GM04504 (cell line): ENCODE results near the gene CDH4.

Source experiments
- DNase-seq: peaks from one replicate; pipeline ENCODE4 v3.0.0-alpha.2; 2012; ENCODE audit warnings: low read depth

Gene CDH4

DNA sequence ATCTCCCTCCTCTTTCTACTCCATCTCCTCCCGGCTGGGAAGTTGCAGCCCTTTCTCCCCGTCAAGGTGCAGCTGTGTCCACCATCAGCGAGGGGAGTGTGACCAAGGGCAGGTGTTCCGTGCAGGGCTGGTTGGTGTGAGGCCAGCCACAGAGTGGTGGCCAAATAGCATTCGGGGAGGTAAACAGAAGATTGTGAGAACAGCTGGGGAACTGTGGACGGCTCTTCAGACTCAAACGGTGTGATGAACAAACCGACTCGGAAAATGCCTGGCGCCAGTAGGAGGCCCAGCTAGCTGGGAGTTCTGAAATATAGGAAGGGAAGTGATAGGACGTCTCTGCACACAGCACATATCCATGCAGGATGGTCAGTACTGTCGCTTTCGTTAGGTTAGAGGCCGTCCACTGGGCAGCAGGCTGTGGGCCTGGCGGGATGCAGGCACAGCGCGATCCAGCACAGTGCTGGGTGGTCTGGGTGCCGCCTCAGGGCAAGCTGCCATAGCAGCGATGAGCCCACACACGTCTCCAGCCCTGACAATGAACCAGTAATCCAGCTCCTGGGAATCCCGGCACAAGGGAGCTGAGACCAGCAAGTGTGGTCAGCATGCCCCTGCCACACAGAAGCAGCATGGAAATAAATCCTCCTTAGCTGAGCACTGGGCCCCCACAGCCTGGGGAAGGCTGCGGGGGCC, 555.6 kb downstream of the CDH4 start:
- no peak for DNase-seq

DNA sequence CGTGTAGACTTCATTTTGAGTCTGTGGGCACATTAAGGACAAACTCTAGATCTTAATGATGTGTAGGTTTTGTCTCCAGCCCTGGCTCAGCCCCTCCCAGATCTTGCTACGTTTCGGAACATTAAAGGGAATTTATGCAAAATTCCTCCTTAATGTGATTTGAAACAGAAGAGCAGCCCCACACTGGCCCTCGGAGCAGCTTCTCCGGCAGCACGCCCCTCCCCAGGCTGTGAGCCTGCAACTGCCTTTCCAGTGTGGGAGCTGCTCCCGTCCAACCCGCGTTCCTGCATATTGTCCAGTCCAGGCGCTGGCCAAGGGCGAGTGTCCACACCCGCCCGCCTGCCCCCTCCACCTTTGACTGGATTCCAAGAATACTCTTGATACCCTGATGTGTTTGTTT, 556.4 kb downstream of the CDH4 start:
- DNase-seq, result no peak

DNA sequence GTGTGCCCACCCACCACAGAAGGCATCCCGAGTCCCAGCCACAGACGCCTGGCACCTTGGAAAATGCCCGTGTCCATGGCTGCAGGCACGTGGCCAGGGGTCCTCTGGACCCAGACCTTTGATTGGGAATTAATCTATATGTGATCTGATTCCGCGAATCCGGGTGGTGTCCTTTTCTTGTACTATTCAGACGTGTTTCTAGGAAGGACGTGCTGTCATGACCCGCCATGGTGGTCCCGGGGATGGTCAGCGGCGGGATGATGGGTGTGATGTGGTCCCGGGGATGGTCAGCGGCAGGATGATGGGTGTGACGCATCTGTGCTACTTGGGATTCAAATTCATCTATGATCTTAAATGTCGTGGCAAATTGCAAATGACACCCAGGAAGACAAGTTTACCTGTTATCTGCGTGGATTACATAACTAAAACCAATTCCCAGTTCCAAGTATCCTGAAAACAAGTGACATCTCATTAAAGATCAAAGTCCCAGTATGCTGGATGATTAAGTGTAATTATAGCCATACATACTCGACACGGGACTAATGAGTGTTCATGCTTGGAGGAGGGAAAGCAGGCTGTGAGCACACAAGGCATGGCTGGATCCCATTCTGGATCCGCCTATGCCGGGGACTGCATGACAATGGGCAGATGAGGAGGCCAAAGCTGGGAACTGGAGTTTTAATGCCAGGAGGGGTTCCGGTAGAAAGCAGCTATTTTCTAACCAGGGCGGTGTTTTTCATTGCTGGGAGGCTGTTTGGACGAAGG, 557.1 kb downstream of the CDH4 start:
- DNase-seq, result no peak

DNA sequence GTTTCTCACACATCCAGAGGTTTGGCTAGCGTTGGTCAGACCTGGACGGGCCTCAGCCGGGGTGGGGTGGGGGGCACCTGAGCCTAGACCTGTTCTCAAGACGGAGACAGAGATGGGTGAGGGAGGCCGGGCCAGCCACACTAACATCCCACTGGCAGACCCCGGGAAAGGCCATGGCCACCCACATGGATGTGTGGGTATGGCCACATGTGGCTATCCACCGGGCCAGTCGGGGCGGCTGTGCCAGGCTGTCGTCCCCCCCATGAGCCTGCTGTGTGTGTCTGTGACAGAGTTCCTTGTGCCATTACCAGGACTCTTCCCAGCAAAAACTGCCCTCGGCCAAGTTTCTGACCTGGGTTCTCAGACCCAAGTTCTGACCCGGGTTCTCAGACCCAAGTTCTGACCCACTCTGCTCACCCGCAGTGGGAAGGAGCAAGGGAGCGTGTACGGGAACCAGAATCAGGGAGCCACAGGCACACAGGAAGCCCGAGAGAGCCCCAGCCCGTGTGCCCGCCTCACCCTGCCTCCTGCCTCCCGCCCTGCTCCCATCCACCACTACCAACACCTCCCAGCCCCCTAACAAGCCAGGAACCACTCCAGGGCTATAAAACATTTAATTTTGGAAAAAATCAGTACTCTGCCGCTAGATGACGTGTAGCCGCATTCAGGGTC, 558.1 kb downstream of the CDH4 start:
- DNase-seq, result no peak

DNA sequence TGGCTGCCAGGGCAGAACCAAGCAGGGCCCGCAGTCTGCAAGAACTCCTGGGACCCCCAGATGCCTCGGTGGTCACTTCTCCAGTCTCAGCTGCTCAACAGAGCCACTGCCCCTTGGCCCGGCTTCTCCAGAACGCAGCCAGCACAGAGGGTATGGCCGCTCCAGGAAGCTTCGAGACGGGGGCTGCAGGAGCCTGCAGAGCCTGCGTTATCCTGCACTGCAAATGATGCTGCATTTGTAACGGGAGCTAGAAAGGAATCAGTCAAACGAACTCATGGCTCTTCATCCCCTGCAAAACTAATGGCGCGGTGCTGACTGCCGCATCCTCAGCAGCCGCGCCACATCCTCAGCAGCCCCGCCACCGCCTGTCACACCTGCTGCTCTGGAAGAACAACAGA, 558.7 kb downstream of the CDH4 start:
- no peak for DNase-seq

DNA sequence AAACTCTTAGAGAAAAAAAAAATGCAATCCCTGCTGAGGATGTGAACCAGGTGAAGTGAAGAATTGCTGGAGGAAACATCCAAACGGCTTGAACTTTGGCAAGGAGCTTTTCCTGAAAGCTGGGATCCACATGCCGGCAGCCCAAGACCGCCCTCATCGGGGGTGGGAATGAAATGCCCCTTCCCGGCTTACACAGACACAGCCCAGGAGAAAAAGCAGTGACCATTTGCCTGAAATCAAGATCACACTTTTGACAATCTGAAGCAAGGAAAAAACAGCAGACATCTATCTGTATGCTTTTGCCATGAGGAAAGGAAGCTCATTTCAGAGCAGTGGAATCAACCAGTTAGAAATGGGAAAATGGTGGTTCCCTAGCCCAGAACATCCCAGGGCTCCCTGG, 559.1 kb downstream of the CDH4 start:
- DNase-seq, result no peak

DNA sequence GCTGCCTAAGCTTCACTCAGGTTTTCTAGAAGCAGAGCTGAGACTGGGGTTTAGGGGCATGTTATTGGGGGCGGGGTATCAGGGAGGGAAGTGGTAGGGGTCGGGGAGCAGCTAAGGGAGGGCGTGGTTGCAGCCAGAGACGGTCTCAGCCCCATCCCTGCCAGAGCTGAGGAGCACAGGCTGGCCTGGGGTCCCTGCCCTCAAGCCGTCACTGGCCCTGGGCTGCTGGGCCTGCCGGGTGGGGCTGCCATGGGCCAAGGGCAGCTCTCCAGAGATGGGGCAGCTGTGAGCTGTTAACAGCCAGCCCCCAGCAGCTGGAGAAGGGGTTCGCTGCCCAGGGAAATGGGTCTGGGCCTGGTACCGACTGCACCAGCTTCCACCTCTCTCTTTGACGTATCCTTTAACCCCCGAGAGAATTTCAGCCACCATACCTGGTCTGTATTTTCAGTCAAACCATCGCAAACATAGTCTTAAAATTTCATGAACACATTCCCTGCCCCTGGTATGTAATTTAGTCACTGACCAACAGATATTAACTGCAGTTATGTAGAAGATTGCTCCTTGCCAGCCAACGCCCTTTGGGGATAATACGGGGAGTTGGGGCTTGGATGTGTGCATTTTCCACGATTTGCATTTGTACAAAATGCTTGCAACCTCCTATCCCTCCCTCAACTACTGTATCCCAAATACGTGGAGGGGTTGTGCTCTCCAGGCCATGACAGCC, 560.2 kb downstream of the CDH4 start:
- DNase-seq, result no peak

DNA sequence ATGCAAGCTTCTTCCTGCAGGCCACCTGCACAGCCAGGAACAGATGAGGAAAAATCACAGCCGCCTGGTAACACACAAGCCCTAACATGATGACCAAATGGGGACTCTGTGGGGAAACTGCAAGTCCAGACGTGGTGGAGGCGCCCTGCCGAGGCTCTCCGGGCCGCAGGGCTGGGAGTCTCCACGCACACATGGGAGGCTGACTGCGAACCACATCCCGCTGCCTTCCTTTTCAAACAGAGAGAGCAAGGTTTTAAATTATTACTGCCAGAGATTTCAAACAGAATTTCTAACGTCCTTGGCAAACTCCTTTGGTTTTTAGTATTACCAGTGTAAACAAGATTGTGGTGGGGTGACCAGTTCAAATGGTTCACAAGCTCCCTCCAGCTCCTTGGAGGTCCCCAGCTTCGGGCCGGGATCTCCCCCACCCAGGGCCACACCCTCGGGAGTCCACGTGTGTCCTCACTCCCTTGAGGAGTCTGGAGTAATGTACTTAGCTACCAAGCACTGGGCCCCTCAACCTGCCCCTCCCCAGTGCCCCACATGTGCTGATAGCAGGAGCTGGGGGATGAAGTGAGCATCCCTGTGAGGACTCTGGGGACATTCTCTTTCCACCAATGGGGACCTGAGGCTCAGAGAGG, 560.9 kb downstream of the CDH4 start:
- DNase-seq, result no peak

DNA sequence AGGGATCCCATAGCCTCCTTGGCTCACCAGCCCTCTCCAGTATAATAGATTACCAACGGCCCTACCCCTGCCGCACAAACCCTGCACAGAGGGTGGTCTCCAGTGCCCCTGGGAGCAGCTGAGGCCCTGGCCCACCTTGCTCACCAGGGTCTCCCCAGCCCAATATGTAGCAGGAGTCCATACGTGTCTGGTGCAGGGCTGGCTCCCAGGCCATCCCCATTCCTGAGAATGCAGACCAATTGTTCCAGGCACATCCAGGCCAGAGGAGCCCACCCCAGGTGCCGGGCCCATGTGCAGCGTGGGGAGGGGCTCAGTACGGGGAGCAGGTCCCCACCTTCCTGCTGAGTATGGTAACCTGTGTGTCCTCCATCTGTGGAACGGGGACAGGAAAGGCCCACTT, 561.7 kb downstream of the CDH4 start:
- DNase-seq, result no peak

DNA sequence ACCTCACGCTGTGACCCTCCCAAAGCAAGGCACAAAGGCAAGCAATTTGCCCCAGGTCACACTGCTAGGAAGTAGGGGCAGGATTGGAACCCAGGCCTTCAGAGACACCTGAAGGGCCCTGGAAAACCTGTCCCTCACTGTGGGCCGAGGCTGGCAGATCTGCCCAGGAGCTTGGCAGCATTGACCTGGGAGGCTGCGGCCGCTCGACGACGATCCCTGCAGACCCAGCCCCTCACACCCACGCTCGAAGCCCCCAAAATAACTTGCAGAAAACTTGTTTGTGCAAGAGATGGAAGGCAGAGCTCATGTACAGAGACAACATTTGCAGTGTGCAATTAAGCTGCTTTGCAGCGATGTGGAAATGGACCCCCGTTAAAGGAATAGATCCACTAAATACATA, 562.2 kb downstream of the CDH4 start:
- DNase-seq, result no peak

DNA sequence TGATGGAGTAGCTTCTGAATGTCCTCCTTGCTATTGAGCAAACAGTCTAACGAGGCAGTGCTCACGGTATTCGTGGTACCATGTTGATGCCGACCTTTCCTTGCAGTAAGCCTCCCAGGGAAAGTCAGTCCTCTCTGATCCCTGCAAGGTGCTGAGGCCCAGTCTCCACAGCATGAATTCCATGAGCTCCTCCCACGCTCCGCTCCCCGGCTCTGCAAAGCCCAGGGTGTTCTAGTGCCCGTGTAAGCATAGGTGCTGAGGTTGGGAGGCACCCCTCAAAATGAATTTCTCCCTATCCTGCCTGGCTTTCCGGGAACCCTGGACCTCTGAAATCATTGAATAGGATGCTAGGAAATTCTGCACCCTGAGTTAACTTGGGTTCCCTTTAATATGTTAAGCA, 562.7 kb downstream of the CDH4 start:
- no peak for DNase-seq

DNA sequence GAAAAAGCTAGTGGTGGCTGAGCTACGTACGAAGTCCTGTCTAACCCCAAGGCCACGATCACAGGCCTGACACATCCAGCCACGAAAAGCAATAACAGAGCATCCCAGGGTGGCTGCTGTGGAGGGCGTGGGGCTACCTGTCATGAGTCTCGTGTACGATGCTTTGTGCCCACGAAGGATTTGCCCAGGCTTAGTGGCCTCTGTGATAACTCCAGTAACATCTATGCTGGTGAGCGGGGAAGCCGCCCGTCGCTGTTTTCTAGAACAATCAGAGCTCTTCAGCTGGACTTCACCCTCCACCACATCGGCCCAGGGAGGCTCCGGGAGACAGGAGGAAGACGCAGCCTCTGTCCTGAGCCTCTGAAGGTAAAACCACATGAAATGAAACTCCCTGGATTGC, 563.1 kb downstream of the CDH4 start:
- DNase-seq, result no peak

DNA sequence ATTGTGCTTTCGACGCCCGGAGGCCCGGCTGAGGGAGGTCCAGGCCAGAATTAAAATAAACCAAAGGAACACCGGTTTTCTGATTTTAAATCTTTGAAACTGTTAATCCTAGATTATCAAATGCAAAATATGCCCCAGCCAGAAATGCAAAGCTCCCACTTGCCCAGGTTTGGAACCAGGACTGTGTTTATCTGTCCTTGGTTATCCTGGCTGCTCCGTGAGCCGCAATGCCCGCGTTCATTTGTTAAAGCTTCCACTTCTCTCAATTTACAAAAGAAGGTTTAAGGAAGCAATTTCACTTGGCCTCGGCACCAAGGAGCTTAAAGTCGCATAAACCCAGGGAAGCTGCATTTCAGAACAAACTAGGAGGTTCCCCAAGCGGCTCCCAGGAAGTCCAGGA, 563.6 kb downstream of the CDH4 start:
- DNase-seq, result no peak

DNA sequence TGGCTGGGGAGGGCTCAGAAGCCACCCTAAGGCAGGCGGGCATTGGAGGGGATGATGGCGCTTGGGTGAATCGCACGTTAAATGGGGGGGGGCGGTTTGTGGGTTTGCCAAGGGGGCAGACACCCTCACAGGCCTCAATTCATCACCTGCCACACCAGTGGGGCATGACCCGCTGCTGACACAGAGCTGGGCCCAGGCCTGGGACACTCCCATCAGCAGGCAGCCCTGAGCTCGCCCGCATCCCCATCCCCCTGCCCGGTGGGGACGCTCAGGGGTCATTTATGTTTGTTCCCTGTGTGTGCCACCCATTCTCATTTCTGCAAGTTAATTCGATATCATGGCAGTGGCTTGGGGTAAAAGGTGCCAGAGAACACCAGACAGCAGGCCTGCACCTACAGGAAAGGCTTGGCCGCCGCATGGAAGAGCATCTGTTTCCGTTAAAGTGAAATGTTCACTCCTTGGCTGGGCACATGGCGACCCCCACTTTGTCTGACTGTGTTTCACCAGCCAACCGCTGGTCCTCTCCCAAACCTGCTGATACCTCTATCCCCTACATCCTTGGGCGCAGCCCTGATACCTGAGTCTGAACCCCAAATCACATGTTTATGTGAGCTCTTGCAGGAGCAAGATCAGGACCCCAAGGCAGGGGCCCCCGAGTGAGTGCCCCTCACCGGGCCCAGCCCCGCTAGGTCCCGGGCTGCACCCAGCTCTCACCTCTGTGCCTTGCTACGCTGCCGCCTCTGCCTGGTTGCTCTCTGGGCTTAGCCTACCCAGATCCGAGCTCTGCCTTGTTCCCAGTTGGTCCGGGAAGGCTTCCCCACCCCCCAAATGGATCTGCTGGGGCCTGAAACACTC, 564.8 kb downstream of the CDH4 start:
- no peak for DNase-seq

DNA sequence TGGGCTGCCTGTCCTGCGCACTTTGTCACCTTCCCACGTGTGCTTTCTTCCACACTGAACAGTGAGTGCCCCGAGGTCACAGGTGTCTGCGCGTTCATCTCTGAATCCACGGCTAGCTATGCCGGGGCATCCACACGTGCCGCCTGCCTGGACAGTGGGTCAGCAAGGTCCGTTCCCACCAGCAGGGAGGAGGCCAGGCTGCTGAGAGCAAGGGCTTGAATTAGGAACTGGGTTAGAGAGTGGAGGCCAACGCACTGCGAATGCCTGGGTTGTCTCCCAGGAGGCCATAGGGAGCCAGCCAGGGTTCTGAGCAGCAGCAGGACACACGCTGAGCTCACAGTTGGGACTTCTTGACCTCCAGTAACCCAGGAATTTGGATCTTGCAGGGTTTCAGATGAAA, 565.5 kb downstream of the CDH4 start:
- DNase-seq, result no peak

DNA sequence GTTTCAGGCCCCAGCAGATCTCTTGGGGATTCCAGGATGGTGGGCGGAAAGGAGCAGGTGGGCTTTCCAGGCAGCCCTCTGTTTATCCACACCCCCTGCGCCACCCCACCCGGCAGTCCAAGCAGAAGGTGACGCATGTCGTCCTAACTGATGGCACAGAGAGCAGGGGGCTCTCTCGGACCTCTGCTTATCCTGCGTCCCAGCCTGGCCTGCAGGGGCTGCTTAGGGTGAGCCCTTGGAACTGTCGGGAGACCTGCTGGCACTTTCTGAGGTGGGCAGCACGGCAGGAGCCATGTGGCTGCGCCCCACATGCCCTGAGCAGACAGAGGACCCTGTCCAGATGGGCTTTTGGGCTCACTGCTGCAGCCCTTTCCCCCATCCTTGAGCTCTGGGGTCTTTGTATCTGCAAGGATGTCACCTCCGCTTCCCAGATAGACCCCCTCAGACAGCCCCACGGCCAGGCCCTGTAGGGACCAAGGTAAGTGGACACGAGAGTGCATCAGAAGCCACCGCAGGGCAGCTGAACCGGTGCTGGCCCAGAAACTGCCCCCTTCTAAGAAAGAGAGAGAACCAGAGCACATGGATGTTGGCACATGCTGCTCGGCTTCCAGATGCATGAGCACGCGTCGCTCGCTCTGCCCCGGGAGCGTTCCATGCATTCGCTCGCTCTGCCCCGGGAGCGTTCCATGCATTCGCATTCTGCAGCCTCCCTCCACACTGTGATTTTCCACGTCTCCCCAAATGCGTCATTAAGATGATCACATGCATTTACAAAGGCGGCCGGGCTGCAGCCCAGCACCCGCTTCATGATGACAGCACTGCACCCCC, 566.9 kb downstream of the CDH4 start:
- DNase-seq, result no peak

DNA sequence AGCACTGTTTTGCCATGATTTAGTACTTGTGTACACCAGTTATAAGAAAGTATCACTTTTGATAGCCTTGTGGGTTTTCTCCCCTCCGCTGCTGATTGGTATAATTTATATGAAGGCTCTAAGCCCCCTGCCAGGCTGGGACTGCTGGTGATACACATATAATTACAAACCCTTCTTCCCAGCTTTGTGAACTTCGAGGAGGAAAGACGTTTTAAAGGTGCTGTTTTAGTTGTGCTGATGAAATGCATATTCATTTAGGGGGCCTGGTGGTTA, 567.4 kb downstream of the CDH4 start:
- no peak for DNase-seq

DNA sequence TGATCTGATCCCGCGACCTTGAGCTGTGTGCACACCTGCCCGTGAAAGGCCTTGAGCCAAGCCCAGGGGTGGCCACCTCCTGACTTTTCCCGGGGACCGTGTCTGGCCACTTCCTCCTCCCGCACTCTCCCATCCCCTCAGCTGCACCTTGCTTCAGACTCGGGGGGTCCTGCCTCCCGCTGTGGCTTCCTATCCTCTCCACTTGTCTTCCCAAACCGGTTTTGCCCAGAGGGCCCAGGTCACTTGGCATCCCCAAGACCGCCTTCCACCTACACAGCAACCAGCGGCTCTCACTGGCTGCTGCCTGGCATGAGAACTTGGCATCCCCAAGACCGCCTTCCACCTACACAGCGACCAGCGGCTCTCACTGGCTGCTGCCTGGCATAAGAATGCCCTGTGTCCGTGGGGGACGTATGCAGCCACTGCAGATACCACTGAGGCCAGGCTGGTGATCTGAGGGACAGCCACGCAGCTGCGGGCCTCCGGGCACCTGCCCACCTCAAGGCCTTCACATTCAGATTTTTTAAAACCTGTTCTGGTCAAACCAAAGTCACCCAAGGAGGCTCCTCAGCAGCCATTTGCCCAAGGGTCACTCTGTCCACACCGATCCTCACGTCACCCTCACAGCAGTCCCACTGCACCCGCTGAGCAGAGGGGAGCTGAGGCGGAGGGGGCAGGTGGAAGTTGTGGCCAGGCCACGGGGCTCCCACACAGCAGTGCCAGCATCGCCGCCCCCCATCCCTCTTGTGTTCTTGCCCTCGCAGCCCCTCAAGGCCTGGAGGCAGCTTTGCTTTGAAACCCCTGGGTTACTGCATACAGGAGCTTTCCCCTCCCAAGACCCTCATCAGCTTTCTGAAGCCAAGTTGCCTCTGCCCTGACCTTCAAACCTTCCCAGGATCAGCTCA, 568.1 kb downstream of the CDH4 start:
- no peak for DNase-seq

DNA sequence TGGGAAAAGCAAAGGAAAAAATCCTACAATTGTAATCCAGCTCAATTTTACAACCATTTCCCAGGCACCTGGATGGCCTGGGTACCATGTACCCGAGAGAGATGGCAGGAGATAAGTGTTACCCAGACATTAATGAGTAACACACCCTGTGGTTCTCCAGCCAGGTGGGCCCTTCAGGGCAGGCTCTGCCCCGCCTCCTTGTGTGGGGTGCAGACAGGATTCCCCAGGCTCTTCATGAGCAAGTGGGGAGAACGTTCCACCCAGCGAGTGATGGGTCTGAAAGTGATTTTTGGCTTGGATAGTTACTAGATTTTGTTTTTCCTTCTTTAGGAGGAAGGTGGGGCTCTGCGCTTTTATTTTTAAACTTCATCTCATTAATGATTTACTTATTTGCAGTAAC, 569.7 kb downstream of the CDH4 start:
- no peak for DNase-seq

DNA sequence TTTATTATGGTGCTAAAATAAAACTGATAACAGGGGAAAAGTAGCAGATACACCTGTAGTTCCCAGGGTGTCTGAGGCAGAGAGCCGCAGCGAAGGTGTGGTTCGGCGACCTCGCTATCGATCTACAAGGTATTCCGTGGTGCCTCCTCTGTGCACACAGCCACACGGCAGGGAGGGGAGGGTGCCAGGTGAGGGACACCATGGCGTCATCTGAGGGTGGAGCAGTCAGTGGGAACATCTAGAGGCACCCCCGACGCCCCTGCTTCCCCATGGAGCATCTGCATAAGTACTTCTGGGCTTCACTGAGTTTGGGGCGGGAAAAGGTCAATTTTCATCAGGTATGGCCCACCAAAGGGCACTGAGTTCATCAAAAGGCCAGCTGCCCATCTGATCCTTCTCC, 570.3 kb downstream of the CDH4 start:
- DNase-seq, result no peak
